Smooth muscle cell of the brain vasculature (primary cell): ENCODE results near the gene EEFSEC.

Experiments
- DNase-seq: peaks from one replicate; pipeline ENCODE4 v3.0.0-alpha.2; 2012; ENCODE audit warnings: low read depth, low spot score

Gene EEFSEC

DNA sequence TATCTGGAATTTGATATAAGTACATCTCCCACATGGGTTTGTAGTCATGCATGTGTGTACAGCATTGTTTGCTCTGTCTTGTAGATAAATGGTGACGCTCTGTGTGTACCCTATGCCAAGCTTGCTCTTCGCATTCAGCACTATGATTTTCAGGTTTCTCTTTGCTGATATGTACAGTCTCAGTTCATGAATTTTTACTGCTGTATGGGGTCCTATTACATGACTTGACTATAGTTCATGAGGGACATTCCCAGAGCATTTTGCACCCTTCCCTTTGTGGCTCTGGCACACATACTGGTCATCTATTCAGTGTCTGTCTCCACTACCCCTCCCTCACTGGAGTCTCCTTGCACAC lies 132.7 kb downstream of the EEFSEC start:
- DNase-seq: no peak

DNA sequence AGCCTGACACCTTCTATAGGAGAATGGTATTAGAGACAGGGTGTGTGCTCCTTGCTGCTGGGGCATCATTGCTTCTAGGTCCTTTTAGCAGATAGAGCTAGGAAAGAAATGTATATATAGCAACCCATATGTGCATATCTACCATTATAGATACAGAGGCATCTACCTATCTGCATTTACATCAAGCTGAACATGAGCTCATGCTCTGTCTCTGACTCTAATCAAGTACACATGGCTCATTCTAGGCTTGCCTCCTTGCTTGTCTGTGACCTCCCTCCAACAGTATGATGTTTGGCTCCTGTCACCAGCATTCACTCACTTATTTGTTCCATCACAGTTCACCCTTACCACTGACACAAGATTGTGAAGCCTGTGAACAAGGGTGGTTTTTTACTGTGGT lies 133.4 kb downstream of the EEFSEC start:
- no peak for DNase-seq

DNA sequence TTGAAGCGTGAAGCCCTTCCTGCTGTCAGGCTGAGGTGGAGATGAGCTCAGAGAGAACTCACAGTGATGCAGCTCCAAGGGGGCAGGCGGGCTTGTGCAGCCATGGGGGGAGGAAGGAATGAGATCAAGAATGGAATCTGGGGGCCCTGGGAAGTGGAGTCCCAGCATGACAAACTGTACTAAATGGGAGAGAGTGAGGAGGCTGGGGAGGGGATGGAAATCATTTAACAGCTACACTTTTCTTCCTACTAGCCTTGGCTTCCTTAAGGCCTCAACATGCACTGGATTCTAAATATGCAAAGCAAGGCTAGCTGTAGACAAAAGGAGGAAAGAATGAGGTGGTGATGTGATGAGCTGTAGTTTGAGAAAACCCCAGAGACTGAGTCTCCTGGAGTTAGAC lies 133.9 kb downstream of the EEFSEC start:
- DNase-seq: no peak

DNA sequence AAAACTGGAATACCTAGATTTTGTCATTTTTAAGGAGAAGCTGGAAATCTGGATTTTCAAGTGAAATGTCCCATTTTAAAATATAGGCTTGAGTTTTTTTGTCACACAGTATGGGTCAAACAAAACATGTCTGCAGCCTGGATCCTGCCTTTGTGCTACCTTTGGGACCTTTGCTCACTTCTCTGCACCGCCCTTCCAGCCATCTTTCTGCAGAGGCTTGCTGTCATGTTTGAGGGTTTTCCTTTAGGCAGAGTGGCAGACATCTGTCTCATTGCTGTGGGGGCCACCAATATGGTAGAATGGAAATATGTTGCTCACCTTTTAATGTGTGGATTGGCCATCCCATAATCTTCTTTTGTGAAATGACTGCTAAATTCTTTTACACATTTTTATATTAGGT lies 136.3 kb downstream of the EEFSEC start:
- DNase-seq: no peak

DNA sequence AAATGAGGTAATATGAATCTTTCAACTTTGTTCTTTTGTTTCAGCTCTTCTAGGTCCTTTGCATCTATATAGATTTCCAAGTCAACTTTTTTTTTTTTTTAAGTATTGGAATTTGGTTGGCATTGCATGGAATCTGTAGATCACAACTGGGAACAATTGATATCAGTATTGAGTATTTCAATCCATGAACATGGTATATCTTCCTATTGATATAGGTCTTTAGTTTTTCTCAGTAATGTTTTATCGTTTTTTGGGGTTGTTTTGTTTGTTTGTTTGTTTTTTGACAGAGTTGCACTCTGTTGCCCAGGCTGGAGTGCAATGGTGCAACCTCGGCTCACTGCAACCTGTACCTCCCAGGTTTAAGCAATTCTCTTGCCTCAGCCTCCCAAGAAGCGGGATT lies 137.2 kb downstream of the EEFSEC start:
- DNase-seq: no peak

DNA sequence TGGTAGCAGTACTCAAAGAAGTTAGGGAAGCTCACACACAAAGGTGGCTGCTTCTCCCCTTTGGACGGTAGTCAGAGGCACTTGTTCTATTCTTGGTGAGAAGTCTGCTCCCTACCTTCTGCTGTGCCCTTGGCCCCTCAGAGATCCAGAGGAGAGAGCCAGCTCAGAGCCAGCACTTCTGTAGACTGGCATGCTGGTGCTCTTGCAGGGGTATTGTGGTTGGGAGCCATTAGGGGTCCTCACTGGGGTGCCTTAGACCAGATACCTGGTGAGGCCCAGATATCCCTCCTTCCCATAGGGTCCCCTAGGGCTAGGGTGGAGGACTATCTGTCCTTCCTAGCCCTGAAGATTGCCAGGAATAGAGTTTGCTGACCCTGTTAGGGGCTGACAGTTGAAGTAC lies 140.6 kb downstream of the EEFSEC start:
- DNase-seq: no peak

DNA sequence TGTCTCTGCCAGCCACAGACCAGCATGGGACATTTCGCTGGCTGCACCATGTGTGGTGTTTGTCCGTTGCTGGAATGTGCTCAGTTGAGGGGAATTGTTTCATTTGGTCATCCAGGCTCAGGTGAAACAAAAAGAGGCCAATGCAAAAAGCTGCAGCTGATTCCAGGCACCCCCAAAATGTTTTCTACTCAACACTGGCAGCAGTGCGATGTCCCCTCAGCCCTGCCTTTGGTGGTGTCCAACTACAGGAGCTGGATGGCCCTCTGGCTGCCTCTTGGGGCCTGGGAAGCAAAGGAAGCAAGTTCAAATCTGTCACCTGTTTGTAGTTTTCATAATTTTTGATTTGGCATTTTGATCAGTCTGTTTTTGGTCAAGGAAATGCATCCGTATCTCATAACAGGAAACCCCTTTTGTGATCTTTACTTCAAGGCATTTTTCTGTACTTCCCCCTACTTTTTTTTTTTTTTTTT lies 141.8 kb downstream of the EEFSEC start:
- no peak for DNase-seq

DNA sequence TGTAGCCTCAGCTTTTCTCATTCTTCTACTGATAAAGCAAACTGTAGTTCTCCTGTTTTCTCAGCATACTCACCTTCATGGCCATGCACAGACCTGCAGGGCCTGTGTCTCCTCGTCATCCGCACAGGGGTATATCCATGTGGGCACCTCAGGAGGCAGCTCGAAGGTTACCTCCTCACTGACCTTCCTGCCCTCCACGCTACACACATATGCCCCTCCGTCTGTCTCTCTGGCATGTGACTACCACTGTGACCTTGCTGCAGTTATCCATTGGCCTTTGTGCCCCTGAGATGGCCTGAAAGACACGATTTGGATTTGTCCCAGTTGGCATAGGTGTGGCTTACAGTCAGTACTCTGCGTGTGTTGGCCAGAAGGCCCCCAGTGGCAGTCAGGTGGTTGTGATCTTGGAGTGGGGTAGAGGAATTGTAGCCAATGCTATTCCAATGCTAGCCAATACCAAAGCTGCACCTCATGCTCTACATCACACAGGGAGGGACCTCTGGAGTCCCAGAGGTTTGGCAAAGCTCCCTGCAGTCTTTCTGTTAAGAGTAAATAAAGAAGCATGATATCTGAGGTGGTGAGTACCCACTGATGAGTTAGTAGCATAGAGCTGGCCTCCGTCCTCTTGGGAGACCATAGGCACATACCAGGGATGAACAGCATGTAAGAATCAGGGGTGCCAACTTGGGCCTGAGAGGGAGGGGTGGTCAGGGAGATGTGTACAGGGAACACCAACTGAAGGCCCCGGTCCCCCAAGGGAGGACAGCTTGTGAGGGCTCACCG lies 143.4 kb downstream of the EEFSEC start:
- no peak for DNase-seq

DNA sequence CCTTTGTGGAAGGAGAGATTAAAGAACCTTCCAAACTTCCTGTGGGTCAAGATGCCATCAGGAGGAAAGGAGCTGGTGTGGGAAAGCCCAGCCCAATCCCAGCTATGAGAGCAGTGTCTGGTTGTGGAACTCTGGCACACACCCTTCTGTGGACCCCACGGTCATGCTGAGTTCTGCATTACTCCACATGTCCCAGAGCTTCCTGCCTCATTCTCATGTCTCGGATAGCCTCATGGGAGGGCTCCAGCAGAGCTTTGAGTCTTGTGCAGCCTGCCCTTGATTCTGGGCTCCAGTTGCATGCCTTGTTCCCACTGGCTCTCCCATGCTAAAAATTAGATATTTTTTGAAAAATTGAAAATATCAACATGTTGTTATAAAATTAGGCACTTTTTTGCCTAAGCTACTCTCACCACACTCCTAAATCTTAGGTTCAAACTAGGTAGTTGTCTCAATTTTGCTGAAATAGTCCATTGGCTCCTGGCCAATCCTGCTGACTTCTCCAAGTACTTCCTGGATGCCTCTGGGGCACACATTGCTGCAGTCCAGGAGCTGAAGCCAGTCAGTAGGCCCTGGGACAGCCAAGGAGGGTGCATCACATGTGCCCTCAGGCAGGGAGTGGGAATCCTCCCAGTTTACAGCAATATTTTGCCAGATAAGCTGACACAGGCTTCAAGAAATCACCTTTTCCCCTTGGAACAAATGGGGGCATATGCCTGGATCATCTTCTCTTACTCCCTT lies 144.3 kb downstream of the EEFSEC start:
- DNase-seq: no peak

DNA sequence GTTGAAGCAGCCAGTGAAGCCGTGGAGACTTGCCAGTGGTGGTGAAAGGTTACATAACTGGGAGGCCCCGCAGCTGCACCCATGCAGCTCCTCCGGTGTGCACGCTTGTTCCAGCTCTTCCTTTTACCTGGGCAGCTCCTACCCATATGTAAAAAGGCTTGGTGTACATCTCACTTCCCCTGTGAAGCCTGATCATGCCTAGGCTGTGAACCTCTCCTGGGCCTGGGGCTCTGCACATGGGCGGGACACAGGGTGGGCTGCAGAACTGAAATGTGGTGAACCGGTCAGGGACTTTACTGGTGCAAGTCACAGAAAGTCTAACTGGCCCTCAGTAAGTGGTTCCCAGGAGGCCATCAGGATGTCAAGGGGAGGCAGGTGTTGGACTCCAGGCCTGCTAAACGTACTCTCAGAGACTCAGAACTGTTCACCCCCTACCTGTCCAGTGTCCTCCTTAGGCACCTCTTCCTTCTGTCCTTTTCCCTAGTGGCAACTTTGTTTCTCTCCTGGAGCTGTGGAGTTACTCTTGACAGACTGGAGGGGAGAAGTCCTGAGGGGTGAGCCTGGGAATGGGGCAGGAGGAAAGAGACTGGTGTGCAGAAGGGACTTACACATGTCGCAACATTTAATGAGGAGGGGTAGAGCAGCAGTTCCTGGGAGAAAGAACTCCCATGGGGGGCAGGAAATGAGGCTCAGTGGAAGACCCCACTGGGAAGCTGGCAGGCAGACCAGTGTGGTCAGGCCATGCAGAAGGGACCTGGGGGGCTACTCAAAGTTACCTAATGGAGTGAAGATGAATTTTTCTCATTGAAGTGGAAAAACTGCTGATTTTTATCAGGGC lies 148.1 kb downstream of the EEFSEC start:
- no peak for DNase-seq

DNA sequence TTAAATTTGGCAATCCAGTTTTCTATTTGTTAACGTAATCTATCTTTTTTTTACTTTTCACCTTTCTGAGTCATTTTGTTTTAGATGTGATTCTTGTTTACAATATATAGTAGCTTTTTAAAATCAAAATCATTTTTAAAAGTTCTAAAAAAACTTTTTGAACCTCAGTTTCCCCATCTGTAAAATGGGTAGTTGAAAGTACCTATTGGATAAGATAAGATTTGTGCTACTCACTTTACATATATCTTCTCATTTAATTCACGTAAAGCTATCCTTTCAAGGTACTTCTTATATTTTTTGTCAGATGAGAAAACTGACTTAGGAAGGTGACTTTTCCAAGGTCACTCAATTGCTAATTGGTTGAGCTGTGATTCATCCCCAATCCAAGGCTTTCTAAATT lies 153.2 kb downstream of the EEFSEC start:
- no peak for DNase-seq

DNA sequence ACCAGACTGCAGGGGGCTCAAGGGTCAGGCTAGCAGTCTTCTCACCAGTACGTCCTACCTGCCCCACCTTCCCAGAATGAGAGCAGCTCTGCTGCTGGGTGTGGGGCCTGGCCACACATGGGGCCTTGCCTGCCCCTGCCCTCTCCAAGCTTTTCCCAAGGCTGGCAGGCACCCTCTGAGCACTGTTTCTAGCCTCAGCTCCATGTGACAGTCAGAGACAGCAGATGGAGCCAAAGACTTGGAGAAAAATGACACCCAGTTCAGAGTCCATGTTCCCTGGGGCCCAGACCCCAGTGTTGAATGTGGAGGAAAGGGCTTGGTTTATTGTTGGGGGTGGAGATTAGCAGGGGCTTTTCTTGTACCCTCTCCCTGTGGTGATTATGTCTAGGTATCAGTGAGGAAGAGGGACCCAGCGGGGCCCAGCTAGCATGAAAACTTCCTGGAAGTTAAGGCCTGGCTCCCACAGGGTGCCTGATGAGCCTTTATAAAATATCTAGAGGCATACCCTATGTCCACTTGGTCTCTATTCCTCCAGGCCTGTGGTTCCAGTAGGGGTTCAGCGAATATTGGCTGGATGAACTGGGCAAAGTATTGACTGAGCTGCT lies 153.8 kb downstream of the EEFSEC start:
- no peak for DNase-seq

DNA sequence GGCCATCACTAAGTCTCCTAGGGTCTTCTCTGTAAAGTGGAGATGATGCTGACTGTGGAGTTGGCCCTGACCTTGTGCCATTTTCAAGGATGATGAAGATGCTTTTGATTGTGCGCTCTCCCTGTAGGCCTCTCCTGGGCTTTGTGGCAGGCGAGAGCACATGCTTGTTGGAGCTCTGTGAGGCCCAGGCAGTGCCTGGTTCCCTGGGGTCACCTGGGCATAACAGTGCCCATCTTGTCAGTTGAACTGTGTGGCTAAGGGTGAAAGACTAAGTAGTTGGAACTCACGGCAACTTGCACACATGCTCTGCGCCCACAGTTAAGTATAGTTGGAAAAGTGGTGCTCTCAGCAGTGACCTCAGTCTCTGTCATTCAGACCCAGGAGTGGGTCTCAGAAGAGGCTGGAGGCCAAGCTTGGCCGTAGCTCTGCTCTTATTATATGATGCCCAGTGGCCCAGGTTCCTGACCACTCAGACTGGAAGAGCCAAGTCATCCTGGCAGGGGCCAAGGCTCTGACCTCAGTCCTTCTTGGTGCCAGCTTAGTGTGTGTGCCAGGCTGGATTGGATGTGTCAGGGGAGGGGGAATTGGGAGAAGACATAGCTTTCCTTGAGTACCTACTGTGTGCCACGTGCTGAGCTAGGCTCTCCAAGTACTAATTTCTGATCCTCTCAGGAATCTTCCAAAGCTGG lies 154.6 kb downstream of the EEFSEC start:
- no peak for DNase-seq

DNA sequence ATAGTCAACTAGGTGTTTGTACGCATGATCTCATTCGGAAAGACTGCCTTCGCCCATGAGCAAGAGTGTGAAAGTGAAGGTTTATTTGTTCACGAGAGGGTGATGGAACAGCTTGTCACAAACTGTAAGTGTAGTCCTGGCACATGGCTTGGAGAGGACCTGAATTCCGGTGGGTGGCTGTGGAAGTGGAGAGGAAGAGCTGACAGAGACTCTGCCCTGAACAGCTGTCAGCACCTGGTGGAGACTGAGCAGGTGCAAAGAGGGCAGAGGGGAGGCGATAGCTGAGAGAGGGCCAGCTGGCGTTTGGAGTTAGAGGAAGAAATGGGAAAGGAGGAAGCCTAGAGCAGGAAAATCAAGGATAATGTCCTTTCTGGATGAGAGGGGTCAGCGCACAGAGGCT lies 155.7 kb downstream of the EEFSEC start:
- no peak for DNase-seq

DNA sequence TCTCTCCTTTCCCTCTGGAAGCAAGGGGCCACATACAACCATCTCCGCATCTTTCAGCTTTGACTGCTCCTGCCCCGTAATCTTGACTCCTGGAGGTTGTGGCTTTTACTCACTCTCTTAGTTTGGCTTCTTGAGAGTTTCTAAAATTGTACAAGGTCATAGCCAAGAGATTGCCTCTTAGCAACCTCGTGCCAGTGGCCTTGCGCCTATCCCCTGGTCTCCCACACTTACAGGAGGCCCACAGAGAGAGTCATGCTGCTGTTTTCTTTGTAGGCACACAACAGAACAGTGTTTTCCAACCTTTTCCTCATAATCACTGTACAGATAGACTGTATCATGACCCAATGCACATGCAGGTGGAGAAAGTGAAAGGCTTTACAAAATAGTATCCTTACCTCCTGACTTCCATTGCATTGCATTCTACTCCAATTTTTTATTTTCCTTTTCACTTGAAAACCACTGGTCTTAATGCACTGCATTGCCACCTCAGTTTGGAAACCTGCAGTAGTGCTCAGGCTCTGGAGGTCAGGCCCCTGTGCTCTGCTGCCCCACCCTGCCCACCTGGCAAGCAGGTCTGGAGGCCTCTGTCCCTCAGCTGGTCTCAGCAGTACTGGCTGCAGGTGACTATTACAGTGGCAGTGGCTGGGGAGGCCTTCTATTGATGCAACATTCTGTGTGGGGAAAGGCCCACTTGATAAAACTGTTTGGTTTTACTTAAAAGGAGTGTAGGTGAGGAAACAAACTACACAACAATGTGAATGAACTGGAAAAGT lies 157.2 kb downstream of the EEFSEC start:
- DNase-seq: no peak

DNA sequence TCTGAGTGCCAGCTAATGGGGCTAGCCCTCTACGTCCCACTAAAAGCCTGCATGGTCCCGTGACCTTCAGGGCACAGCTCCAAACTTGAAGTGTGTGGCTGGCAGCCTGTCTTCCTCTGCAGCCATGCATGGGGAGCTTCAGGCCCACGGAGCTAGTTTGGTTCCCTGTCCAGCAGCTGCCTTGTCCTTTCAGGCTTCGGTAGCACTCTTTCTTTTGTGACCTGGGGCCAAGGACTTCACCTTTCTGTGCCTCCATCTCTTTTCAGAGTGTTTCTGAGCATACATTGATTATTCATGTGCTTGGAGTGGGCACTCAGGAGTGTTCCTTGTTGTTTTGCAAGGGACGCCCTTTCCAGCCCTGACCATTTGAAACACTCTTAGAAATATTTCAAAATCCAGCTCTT lies 158.2 kb downstream of the EEFSEC start:
- DNase-seq: no peak

DNA sequence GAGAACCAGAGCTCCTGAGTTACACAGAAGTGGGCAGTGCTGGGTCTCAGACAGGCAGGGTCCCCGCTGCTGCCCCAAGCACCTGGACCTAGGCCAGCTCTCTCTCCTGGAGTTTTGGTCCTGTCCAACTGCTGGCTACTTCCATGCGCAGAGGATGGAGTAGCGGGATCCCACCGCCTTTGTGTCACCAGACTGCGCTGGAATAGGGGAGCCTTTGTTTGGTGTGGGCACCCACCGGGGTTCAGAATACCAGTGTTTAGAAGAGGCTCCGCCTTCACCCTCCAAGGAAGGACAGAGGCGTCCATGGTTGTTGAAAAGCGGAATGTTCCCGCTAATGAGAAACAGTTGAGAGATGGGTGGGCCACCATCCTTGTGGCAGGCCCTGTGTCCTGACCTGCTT lies 159.0 kb downstream of the EEFSEC start:
- no peak for DNase-seq

DNA sequence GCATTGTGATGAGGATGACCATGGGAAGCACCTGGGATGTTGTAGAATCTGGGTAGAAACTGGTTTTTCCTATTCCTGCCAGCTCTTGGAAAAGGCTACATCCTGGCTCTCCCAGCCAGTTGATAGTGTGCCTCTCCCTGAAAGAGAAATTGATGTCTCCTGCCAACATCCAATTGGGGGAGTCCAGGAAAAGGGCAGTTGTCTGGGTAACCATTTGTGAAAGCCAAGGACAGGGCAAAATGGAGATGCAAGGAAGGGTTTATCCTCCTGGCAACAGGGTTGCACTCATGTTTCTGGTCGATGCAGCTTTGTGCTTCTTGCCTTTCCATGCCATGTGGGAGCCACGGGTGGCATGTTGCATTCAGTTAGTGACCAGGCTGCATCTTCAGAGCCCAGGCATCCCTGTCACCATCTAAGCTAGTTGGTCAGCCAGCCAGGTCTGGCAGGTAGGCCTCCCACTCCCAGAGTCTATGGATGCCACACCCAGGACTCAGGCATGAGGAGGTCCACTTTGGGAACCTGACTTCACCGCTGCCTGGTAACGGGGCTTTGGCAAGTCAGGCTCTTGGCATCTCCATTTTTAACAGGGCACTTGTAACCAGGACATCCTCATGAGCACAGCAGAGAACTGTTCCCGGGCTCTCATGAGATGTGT lies 159.9 kb downstream of the EEFSEC start:
- DNase-seq: no peak

DNA sequence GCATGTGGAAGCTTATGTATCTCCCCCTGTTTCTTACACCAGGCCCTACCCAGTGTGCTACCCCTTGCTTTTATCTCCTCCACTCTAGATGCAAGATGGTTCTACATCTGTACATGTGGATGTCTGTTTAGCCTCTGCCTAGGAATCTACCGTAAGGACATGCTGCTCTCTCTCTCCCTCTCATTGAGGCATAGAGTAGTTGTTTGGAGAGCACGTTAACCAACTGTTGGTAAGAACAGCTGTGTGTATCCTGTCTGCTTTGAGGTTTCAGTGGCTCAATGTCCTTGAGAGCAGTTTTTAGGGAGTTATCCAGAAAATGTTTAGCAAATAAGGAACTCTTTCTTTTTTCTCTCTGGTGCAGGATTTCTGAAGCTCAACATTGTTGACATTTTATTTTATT lies 160.7 kb downstream of the EEFSEC start:
- no peak for DNase-seq

DNA sequence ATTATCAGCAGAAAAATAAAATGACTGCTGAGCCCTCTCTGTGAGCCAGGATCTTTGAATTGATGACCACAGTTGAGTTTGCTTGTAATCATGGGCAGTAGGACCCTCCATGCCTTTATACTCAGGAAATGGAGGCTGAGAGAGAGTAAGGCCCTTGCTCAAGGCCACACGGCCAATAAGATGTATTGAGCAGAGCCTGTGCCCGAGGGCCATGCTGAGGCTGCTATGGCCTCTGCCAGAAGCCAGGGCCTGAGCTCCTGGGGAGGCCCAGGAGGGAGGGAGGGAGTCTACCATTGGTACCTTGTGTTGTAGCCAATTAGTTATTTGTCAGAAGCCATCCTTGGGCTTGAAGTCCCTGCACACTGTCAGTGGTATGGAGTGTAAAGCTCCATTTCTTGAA lies 162.0 kb downstream of the EEFSEC start:
- DNase-seq: no peak
